Measurements from ENCODE around the gene MED12.
"Not testable (repeated sequence)": the region's sequence is repeated elsewhere in the genome, so short reads cannot be mapped to it uniquely, and the experiment has no call there.

Gene MED12

DNA sequence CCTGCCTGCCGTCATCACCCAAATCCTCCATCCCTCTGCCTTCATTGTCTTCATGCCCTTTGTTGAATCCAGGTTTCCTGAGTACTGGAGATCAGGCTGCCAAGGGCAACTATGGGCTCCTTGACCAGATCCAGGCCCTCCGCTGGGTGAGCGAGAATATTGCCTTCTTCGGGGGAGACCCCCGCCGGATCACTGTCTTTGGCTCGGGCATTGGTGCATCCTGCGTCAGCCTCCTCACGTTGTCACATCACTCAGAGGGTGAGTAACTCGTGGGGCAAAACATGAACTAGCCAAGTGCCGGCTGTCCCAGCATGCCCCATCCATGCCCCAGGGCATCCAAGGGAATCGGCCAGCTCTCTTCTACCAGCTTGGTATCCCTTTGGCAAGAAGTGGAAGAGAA, 45.7 kb downstream of the MED12 start:
- no peak for DNase-seq (ENCODE audit: low spot score)

DNA sequence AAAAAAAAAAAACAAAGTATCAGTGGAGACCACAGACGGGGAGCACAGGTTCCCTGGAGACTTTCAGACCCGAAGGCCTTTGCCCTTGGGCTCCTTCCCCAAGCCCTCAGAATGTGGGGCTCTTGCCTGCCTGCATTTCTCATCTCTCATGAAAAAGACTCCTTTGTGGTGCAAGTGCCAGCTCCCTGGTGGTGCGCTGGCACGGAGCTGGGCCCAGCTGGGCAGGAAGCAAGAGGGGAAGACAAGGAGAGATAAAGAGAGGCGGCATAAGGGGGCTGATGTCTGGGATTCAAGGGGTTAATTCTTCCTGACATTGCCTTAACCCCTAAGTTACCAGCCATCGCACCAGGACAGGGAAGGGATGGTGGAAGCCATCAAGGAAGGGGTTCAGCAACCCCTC, 48.1 kb downstream of the MED12 start:
- no peak for DNase-seq (ENCODE audit: low spot score)

DNA sequence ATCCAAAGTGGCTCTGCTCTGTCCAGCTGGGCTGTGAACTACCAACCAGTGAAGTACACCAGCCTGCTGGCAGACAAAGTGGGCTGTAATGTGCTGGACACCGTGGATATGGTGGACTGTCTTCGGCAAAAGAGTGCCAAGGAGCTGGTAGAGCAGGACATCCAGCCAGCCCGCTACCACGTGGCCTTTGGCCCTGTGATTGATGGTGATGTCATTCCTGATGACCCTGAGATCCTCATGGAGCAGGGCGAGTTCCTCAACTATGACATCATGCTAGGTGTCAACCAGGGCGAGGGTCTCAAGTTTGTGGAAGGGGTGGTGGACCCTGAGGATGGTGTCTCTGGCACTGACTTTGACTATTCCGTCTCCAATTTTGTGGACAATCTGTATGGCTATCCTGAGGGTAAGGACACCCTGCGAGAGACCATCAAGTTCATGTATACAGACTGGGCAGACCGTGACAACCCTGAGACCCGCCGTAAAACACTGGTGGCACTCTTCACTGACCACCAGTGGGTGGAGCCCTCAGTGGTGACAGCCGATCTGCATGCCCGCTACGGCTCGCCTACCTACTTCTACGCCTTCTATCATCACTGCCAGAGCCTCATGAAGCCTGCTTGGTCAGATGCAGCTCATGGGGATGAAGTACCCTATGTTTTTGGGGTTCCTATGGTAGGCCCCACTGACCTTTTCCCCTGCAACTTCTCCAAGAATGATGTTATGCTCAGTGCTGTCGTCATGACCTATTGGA, 48.8 kb downstream of the MED12 start:
- DNase-seq (ENCODE audit: low spot score) = no peak

DNA sequence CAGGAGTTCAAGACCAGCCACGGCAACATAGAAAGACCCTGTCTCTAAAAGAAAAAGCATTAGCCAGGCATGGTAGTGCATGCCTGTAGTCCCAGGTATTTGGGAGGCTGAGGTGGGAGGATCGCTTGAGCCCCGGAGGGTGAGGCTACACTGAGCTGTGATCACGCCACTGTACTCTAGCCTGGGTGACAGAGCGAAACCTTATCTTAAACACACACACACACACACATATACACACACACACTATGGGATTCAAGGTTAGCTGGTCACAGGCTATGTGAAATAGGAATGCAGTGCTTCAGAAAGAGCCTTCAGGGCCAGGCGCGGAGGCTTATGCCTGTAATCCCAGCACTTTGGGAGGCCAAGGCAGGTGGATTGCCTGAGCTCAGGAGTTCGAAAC, 49.7 kb downstream of the MED12 start:
- DNase-seq (ENCODE audit: low spot score) = no peak

DNA sequence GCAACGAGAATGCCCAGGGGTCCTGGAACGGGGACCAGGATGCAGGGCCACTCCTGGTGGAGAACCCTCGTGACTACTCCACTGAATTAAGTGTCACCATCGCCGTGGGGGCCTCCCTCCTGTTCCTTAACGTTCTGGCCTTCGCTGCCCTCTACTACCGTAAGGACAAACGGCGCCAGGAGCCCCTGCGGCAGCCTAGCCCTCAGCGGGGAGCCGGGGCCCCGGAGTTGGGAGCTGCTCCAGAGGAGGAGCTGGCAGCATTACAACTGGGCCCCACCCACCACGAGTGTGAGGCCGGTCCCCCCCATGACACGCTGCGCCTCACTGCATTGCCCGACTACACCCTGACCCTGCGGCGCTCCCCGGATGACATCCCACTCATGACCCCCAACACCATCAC, 51.2 kb downstream of the MED12 start:
- DNase-seq (ENCODE audit: low spot score) = no peak

DNA sequence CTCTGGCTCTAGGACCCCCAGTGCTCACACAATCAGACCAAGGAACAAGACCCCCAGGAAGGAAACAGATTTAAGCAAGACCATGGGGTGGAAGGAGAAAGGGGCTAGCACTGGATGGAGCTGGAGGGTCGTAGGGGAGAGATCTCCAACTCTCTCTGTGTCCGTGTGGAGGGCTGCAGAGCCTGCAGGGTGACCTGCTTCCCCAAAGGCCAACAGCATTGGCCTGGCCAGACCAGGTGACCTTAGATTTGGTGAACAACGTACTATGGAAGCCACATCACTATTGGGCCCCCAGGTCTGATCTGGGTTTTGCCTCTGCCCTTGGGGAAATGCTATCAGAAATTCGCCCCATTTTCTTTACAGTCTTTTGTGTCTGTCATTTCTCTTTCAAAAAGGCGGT, 52.3 kb downstream of the MED12 start:
- DNase-seq (ENCODE audit: low spot score) = no peak

DNA sequence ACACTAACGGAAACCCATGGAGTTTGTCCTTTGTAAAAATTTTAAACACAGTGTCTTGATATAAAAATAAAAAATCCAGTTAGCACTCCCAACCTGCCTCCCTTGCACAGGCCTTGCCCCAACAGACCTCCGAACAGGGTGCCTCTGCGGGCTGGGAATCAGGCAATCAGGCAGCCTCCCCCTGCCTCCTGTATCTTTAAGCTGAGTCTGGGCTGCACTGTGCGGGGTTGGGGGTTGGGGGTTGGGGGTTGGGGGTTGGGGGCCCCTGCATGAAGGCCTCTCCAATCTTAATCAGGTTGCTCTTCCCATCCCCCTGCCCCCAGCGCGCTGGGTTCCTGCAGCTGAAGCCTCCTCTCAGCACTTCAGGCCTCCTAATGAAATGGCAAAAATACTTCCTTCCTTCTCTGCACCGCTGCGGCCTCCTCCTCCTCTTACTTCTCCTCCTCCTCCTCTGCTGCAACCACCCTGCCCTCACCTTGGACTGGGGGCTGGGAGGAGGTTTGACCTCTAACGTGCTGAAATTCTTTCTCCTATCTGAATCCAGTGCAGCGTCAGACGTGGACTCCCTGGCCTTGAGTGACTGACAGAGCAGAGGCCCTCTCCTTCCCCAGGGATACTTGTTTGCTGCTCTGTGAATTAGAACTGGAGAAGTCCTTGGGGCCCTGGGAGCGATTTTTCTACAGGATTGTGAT, 52.9 kb downstream of the MED12 start:
- no peak for DNase-seq (ENCODE audit: low spot score)

DNA sequence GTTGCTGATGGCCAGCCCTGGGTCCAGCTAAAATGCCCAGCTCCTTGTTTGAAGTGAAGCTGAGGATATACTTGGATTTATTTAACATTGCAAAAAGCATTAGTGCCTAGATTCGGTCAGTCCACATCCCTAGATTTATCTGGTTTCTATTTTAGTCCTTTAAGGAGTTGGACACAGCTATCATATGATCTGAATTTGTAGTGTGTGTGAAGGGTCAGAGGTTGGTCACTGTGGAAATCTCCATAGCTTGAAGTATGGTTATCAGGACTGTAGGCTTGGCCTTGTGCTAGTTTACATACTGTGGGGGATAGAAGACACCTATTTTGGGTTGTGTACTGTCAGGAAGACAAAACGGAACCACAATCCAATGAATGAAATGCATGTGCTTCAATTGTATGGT, 55.0 kb downstream of the MED12 start:
- no peak for DNase-seq (ENCODE audit: low spot score)

DNA sequence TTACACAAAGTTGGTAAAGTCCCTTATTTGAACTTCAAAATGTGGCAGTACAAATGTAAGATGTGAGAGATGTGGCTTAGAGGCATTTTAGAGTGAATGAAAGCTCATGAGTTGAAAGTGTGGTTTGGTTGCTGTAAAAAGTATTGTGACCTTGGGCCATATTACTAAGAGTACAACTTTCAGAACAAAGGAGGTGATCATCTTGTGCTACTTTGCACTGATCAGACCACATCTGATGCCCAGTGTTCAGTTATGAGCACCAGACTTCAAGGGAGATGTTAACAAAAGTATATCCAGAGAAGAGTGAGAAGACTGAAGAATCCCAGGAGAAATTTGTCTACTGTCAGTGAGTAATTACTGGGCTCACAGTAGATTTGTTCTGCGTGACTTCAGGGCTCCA, 56.4 kb downstream of the MED12 start:
- no peak for DNase-seq (ENCODE audit: low spot score)

DNA sequence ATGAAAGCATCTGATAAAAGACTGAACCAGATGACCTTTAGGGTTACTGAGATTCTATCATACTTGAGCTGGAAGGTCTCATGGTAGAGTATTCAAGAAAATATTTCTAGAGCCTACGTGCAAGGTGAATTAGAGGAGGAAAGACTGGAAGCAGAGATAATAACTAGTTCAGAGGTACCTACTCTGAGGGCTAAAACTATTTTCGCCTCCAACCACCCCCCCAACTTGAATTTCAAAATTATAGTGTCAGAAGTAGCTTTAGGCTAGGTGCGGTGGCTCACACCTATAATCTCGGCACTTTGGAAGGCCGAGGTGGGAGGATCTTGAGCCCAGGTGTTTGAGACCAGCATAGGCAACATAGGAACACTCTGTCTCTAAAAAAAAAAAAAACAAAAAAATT, 57.1 kb downstream of the MED12 start:
- DNase-seq (ENCODE audit: low spot score) = no peak

DNA sequence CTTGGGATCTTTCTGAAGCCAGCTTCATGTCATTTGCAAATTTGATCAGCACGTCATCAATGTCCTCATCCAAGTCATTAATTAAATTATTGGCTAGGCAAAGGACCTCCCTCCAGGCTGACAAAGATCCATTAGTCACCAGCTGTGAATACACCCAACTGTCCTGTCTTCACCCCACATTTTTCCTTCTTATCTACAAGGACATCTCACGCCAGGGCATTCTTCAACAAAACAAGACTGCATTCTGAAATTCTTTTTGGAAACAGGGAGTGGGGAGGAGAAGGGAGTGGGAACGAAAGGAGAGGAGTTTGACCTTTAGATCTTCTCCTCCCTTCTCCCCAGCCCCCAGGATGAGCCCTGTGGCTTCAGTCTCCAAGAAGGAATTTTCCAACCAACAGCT, 58.9 kb downstream of the MED12 start:
- no peak for DNase-seq (ENCODE audit: low spot score)

DNA sequence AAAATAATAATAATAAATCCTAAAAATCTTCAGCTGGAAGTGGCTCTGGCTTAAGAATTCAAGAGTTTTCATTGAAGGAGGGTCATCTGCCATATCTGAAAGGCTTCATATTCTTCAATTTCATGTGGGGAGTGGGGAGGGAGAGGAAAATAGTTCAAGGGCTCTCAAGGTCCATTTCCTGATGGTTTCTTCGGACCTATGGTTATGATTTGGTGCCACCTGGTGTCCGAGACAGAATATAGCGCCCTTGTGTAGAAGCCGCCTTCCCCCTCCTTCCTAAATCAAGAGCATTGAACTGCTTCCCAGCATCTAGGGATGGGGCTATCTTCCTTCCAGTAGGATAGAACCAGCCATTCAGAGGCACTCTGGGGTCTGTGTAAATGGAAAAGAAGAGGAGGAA, 60.5 kb downstream of the MED12 start:
- peak; percentile 66 for DNase-seq (ENCODE audit: low spot score)

DNA sequence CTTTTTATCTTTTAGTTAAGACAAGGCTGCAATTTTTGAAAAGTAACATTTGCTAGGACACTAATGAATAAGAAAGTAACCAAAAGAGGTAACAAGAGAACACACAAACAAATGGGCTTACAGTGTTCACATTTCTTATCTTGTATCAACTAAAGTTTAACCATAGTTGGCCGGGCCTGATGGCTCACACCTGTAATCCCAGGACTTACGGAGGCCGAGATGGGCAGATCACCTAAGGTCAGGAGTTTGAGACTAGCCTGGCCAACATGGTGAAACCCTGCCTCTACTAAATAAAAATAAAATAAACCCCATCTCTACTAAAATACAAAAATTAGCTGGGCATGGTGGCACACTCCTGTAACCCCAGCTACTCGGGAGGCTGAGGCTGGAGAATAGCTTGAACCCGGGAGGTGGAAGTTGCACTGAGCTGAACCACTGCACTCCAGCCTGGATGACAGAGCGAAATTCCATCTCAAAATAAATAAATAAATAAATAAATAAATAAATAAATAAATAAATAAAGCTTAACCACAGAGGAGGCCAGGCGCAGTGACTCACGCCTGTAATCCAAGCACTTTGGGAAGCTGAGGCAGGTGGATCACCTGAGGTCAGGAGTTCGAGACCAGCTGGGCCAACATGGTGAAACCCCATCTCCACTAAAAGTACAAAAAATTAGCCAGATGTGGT, 62.3 kb downstream of the MED12 start:
- not testable (repeated sequence) for DNase-seq (ENCODE audit: low spot score)

DNA sequence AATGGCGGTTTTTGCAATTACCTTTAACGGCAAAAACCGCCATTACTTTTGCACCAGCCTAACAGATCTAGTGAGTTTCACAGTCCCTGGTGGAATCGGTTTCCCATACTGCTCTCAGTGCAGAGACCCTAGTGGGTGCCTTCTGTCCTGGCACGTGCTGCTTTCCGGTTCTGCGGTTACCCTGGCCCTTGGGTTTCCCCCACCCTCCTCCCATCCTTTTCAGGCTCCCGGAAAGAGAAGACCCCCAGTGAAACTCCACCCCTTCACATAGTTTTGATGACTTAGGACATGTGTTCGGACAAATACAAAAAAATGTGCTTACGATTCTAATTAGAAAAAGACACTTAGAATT, 63.1 kb downstream of the MED12 start:
- DNase-seq (ENCODE audit: low spot score) = peak; percentile 17

DNA sequence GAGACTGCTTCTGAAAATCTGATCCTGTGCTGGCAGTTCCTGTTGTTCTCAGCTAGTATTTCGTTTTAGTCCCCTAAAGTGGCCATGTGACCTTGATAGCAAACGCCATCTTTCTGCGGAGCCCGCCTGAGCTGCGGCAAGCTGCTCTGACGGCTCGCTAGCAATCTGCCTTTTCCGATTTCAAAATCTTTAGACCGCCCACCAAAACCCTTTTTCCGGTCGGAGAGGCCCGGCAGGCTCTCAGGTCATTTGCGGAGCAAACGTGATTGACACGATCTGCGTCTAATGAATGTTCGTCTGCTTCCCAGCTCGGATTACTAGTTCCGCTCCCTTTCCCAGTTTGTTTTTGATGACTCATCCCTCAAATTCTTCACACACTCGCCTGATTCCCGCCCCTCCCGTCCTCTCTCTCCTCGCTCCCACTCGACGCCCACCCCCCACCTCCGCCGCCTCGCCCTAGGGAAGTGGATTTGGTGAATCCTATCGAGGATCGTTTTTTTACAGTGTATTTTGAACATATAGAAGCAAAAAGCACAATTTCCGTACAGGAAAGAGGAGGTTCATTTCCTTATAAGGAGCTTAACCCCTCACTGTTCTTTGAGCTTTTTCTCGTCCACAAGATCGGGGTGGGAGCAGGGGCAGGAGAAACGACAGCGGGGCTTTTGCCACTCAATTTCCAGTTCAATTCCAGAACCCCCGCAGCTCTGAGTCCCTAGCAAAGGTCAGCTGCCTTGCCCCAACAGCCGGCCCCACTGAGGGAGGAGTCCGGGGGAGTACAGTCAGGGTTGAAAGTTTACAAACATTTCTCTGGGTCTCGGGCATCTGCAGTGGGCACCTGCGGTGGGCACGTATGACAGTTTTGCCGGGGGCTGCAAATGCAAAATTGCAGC, 63.8 kb downstream of the MED12 start:
- peak; percentile 93 for DNase-seq (ENCODE audit: low spot score)

DNA sequence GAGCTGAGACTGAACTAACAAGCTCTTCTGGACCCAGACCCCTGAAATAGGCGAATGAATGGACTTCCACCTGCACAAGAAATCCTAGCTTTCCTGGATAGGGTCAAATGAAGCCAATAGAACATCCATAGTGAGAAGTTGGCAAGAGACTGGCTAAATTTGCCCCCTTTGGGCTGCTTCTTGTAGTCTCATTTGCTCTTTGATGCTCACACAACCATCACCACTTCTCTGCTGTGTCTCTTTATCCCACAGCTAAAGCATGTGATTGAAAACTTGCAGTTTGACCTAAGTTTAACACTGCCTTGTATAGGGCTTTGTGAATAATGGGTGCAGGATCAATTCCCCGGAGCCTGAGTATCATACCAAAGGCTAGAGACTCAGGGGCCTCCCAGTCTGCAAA, 64.5 kb downstream of the MED12 start:
- no peak for DNase-seq (ENCODE audit: low spot score)

DNA sequence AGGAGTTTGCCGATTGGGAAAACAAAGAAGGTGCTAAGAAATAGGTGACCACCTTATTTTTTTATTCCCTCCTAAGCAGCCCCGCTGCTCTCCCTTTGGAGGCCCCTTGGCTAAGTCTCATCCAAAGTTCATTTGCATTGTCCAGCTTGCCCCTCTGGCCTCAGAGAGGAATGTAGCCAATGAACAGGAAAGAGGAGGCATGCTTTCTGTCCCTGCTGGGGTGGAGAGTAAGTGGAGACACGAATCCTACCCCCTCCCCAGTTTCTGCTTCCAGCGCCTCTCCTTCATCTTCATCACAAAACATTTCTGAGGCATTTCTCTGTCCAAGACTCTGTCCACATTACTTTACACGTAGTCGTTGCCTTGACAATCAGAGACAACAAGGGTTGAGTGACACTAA, 64.9 kb downstream of the MED12 start:
- DNase-seq (ENCODE audit: low spot score) = no peak

DNA sequence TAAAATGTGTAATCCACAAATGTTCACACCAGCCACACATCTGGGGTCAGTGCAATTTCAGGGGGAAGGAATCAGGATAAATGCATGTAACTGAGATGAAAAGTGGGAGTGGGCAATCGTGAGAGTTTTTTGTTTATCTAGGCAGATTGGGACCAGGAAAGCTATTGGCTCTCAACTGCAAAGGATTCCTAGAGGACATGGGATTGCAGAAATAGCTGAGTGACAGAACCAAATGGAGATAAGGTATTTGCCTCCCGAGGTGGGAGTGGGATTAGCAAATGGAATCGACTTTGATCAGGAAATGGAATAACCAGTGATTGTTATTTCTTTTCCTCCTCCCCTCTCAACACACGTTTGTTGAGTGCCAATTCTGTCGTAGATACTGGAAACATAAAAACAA, 65.7 kb downstream of the MED12 start:
- no peak for DNase-seq (ENCODE audit: low spot score)

DNA sequence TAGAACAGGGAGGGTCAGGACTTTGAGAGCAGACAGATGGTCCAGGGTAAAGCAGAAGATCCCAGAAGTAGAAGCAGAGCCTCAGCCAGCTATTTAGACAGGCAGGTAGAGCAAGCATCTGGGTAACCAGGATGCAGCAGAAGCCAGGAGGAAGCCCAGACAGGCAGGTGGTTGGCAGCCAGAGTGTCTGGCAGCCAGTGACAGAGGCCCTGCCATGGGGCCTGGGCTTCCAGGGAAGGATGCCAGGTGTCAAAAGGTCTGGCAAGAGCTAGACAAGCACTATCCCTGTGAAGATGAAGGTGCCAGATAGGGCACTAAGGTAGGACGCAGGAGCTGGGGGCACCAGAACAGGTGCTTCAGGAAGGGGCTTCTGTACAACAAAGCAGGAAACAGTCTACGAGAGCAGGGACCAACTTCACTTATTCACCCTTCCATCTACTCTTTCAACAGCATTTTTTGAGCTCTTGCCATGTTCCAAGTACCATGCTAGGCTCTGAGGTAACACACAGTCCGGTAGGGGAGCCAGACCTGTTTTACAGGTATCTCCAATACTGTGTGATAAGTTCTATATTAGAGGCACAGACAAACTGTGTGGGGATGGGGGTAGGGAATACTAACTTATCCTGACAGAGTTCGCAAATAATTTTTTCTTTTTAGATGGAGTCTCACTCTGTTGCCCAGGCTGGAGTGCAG, 66.6 kb downstream of the MED12 start:
- no peak for DNase-seq (ENCODE audit: low spot score)

DNA sequence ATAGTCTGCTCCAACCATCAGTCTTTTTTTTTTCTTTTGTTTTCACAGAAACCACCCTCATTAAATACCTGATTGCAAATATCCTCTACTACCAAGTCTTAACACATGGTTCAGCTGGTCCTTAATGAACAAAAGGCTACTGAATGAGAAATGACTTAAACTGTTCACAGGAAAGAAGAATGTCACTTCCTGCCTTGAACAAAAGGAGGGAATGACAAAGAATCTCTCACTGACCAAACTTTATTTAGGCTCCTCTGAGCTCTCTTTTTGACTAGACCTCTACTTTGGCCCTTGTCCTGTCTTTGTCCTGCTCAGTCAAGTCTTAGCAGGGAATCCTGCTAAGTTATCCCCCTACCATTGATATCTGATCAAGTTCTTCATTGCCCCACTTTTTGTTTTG, 72.9 kb downstream of the MED12 start:
- DNase-seq (ENCODE audit: low spot score) = no peak

All from putamen (tissue), 1 donor.